ENCODE results near the gene CD302. TPM values are rescaled to one million over a fixed set of nuclear protein-coding genes. Genes with fewer than 3 reads are reported as not detected.
"Not testable (repeated sequence)": the region's sequence is repeated elsewhere in the genome, so short reads cannot be mapped to it uniquely, and the experiment has no call there.

CD302 gene
- total and polyA plus RNA-seq, 4 donors = 65.6 to 85.0 (median 72.2) TPM

- Histone ChIP-seq H3K9me3 (ENCODE audit: control insufficient read depth, low read length) (no peaks in the 10 kb centered on the region), H3K4me3 (ENCODE audit: low read length in 2 of 2) (no peak overlapping the region), H3K27ac (ENCODE audit: low read depth in 1 of 2, low read length in 2 of 2) (no peak overlapping the region), H3K4me1 (ENCODE audit: control insufficient read depth in 1 of 2, insufficient read depth in 2 of 2, low read length in 2 of 2) (no peaks in the 10 kb centered on the region), H3K27me3 (ENCODE audit: control insufficient read depth in 1 of 2, insufficient read depth in 2 of 2, low read length in 1 of 2) (no peaks in the 10 kb centered on the region), H3K36me3 (ENCODE audit: control insufficient read depth in 1 of 2, insufficient read depth in 2 of 2, low read length in 1 of 2) (no peaks in the 10 kb centered on the region)
- intact Hi-C loops (cut with DNase I) = no loop called here
- no peak for ATAC-seq (ENCODE audit: low FRiP score)
- WGBS, 2 donors = 93 to 94% methylated on average over 3 of the region's 3 CpGs
- DNase-seq = no peak
These were observed 9.8 kb downstream of the CD302 start for GRCh38 chr2:159788253-159788652.

- H3K9me3 ChIP-seq (ENCODE audit: control insufficient read depth, low read length); intact Hi-C loops (cut with DNase I); ATAC-seq (ENCODE audit: low FRiP score); H3K36me3 ChIP-seq (ENCODE audit: control insufficient read depth in 1 of 2, insufficient read depth in 2 of 2, low read length in 1 of 2); H3K27ac ChIP-seq (ENCODE audit: low read depth in 1 of 2, low read length in 2 of 2); H3K4me3 ChIP-seq (ENCODE audit: low read length in 2 of 2); DNase-seq; H3K27me3 ChIP-seq (ENCODE audit: control insufficient read depth in 1 of 2, insufficient read depth in 2 of 2, low read length in 1 of 2); H3K4me1 ChIP-seq (ENCODE audit: control insufficient read depth in 1 of 2, insufficient read depth in 2 of 2, low read length in 2 of 2): not testable (repeated sequence)
- 74 to 83% methylated on average over 6 of the region's 6 CpGs for WGBS, 2 donors
These were observed 10.4 kb downstream of the CD302 start for GRCh38 chr2:159787647-159788046.

GRCh38 chr2:159786938-159787337 is 11.1 kb downstream of the CD302 start:
- H3K36me3 ChIP-seq (ENCODE audit: control insufficient read depth in 1 of 2, insufficient read depth in 2 of 2, low read length in 1 of 2) = no peaks in the 10 kb centered on the region
- no peaks in the 10 kb centered on the region for H3K9me3 ChIP-seq (ENCODE audit: control insufficient read depth, low read length)
- H3K27me3 ChIP-seq (ENCODE audit: control insufficient read depth in 1 of 2, insufficient read depth in 2 of 2, low read length in 1 of 2) = no peaks in the 10 kb centered on the region
- no peak for DNase-seq
- no peaks in the 10 kb centered on the region for H3K4me1 ChIP-seq (ENCODE audit: control insufficient read depth in 1 of 2, insufficient read depth in 2 of 2, low read length in 2 of 2)
- no peak overlapping the region for H3K4me3 ChIP-seq (ENCODE audit: low read length in 2 of 2)
- ATAC-seq (ENCODE audit: low FRiP score) = no peak
- intact Hi-C loops (cut with DNase I) = no loop called here
- WGBS, 2 donors = 71 to 75% methylated on average over 2 of the region's 2 CpGs
- H3K27ac ChIP-seq (ENCODE audit: low read depth in 1 of 2, low read length in 2 of 2) = no peak overlapping the region

DNA sequence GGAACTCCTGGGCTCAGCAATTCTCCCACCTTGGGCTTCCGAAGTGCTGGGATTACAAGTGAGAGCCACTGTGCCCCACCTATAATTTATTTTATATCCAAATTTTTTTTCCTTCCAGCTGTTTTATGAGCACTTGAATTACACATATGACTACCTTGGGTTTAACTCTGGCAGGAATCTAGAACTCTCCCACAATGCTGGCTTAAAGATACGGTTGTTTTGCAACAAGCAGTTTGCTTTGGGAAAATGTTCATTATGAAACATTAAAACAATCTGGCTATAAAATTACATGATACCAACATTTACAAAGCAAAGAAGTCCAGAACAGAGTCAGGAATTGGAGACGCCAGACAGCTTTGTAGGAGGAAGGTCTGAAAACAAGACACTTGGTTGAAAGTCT is 12.8 kb downstream of the CD302 start:
- DNase-seq (no peak), ATAC-seq (ENCODE audit: low FRiP score) (no peak)
- H3K4me3 ChIP-seq (ENCODE audit: low read length in 2 of 2) = no peak overlapping the region
- intact Hi-C loops (cut with DNase I) = no loop called here
- H3K4me1 ChIP-seq (ENCODE audit: control insufficient read depth in 1 of 2, insufficient read depth in 2 of 2, low read length in 2 of 2) = no peaks in the 10 kb centered on the region
- no peak overlapping the region for H3K27ac ChIP-seq (ENCODE audit: low read depth in 1 of 2, low read length in 2 of 2)
- H3K36me3 ChIP-seq (ENCODE audit: control insufficient read depth in 1 of 2, insufficient read depth in 2 of 2, low read length in 1 of 2) = no peaks in the 10 kb centered on the region
- WGBS, 2 donors = 95 to 96% methylated on average over 3 of the region's 3 CpGs
- H3K27me3 ChIP-seq (ENCODE audit: control insufficient read depth in 1 of 2, insufficient read depth in 2 of 2, low read length in 1 of 2) = no peaks in the 10 kb centered on the region
- no peaks in the 10 kb centered on the region for H3K9me3 ChIP-seq (ENCODE audit: control insufficient read depth, low read length)

DNA sequence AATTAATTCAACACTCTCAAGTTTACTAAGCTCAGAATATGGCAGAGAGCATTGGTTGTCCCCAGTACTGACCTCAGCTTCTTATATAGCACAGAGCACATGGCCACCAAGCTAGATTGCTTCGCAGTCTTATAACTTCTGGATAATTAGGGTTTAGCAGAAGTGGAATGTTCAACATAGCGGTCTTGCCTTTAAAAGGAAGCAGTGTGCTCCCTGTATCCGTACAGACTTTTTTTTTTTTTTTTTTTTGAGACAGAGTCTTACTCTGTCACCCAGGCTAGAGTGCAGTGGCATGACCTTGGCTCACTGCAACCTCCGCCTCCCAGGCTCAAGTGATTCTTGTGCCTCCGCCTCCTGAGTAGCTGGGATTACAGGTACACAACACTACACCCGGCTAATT is 13.3 kb downstream of the CD302 start:
- H3K4me1 ChIP-seq (ENCODE audit: control insufficient read depth in 1 of 2, insufficient read depth in 2 of 2, low read length in 2 of 2); H3K27me3 ChIP-seq (ENCODE audit: control insufficient read depth in 1 of 2, insufficient read depth in 2 of 2, low read length in 1 of 2); DNase-seq; H3K36me3 ChIP-seq (ENCODE audit: control insufficient read depth in 1 of 2, insufficient read depth in 2 of 2, low read length in 1 of 2); H3K4me3 ChIP-seq (ENCODE audit: low read length in 2 of 2); H3K9me3 ChIP-seq (ENCODE audit: control insufficient read depth, low read length); ATAC-seq (ENCODE audit: low FRiP score); H3K27ac ChIP-seq (ENCODE audit: low read depth in 1 of 2, low read length in 2 of 2); intact Hi-C loops (cut with DNase I): not testable (repeated sequence)
- WGBS, 2 donors = 81 to 85% methylated on average over 6 of the region's 6 CpGs

DNA sequence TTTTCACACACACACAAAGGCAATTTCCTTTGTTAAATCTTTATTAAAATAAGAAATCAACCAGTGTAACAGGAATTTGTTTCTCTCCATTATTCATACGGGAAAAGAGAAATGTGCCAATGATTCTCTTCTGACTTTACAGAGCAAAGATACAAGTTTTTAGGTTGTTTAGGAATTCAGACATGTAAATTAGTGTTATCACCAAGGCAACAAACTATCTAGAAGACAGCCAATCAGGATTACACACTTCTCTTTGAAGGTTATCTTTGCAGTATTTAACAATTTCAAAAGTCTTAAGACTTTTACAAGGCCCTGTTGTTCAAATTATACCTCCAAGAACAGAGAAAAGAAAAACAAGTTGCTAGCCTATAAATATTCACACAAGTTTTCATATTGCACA is 14.5 kb downstream of the CD302 start:
- no peaks in the 10 kb centered on the region for H3K9me3 ChIP-seq (ENCODE audit: control insufficient read depth, low read length)
- H3K4me1 ChIP-seq (ENCODE audit: control insufficient read depth in 1 of 2, insufficient read depth in 2 of 2, low read length in 2 of 2) = no peaks in the 10 kb centered on the region
- intact Hi-C loops (cut with DNase I) = no loop called here
- no peaks in the 10 kb centered on the region for H3K36me3 ChIP-seq (ENCODE audit: control insufficient read depth in 1 of 2, insufficient read depth in 2 of 2, low read length in 1 of 2)
- DNase-seq = no peak
- no peak overlapping the region for H3K4me3 ChIP-seq (ENCODE audit: low read length in 2 of 2)
- WGBS, 2 donors = 48 to 51% methylated on average over 1 of the region's 1 CpG
- no peaks in the 10 kb centered on the region for H3K27me3 ChIP-seq (ENCODE audit: control insufficient read depth in 1 of 2, insufficient read depth in 2 of 2, low read length in 1 of 2)
- ATAC-seq (ENCODE audit: low FRiP score) = no peak
- no peak overlapping the region for H3K27ac ChIP-seq (ENCODE audit: low read depth in 1 of 2, low read length in 2 of 2)

DNA sequence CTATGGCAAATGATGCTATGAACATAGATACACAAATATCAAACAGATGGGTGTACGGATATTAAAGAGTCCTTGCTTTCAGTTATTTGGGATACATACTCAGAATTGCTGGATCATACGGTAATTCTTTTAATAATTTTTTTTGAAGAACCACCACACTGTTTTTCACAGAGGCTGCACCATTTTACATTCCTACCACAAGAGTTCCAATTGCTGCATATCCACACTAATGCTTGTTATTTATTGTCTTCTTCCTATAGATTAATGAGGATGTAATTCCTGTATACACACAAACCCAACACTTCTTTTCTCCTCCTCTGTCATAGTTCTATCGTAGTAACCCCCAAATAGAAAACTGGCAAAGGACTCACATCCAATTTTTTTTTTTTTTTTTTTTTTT is 21.7 kb downstream of the CD302 start:
- no peaks in the 10 kb centered on the region for H3K27me3 ChIP-seq (ENCODE audit: control insufficient read depth in 1 of 2, insufficient read depth in 2 of 2, low read length in 1 of 2)
- WGBS, 2 donors = 75 to 82% methylated on average over 3 of the region's 3 CpGs
- H3K4me3 ChIP-seq (ENCODE audit: low read length in 2 of 2) = no peak overlapping the region
- no peaks in the 10 kb centered on the region for H3K4me1 ChIP-seq (ENCODE audit: control insufficient read depth in 1 of 2, insufficient read depth in 2 of 2, low read length in 2 of 2)
- DNase-seq (no peak), ATAC-seq (ENCODE audit: low FRiP score) (no peak)
- no peaks in the 10 kb centered on the region for H3K9me3 ChIP-seq (ENCODE audit: control insufficient read depth, low read length)
- intact Hi-C loops (cut with DNase I) = no loop called here
- H3K36me3 ChIP-seq (ENCODE audit: control insufficient read depth in 1 of 2, insufficient read depth in 2 of 2, low read length in 1 of 2) = peaks cover 0 to 2% of the 10 kb centered on the region in 2 donors
- H3K27ac ChIP-seq (ENCODE audit: low read depth in 1 of 2, low read length in 2 of 2) = no peak overlapping the region

DNA sequence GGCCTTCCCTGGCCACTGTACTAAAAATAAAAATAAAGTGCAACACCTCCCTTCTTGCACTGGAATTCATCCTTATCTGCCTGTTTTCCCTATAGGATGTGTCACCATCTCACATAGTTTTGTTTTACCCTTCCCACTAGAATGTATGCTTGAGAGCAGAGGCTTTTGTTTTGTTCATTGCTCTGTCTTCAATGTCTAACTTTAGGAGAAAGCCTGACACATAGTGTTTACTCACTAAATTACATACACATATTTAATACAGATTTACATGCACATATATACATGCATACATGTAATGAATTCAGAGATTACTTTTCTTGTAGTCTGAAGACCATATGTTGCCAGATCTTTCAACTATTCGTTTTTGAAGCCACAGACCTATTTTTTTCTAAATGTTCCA is 23.0 kb downstream of the CD302 start:
- DNase-seq (no peak), ATAC-seq (ENCODE audit: low FRiP score) (no peak)
- 44 to 51% methylated on average over 1 of the region's 1 CpG for WGBS, 2 donors
- Histone ChIP-seq H3K4me1 (ENCODE audit: control insufficient read depth in 1 of 2, insufficient read depth in 2 of 2, low read length in 2 of 2) (no peaks in the 10 kb centered on the region), H3K36me3 (ENCODE audit: control insufficient read depth in 1 of 2, insufficient read depth in 2 of 2, low read length in 1 of 2) (peaks cover 0 to 2% of the 10 kb centered on the region in 2 donors), H3K27ac (ENCODE audit: low read depth in 1 of 2, low read length in 2 of 2) (no peak overlapping the region), H3K4me3 (ENCODE audit: low read length in 2 of 2) (no peak overlapping the region), H3K9me3 (ENCODE audit: control insufficient read depth, low read length) (no peaks in the 10 kb centered on the region), H3K27me3 (ENCODE audit: control insufficient read depth in 1 of 2, insufficient read depth in 2 of 2, low read length in 1 of 2) (no peaks in the 10 kb centered on the region)
- intact Hi-C loops (cut with DNase I) = no loop called here

- ATAC-seq (ENCODE audit: low FRiP score) (no peak), DNase-seq (no peak)
- Histone ChIP-seq H3K27me3 (ENCODE audit: control insufficient read depth in 1 of 2, insufficient read depth in 2 of 2, low read length in 1 of 2) (no peaks in the 10 kb centered on the region), H3K27ac (ENCODE audit: low read depth in 1 of 2, low read length in 2 of 2) (no peak overlapping the region), H3K4me1 (ENCODE audit: control insufficient read depth in 1 of 2, insufficient read depth in 2 of 2, low read length in 2 of 2) (no peaks in the 10 kb centered on the region), H3K9me3 (ENCODE audit: control insufficient read depth, low read length) (no peaks in the 10 kb centered on the region), H3K4me3 (ENCODE audit: low read length in 2 of 2) (no peak overlapping the region), H3K36me3 (ENCODE audit: control insufficient read depth in 1 of 2, insufficient read depth in 2 of 2, low read length in 1 of 2) (peaks cover 0 to 2% of the 10 kb centered on the region in 2 donors)
- intact Hi-C loops (cut with DNase I) = no loop called here
- 58 to 62% methylated on average over 3 of the region's 3 CpGs for WGBS, 2 donors
These were observed 23.5 kb downstream of the CD302 start for GRCh38 chr2:159774370-159774990.
